Measurements from ENCODE around the gene PLCB3.
A peak's percentile ranks its signal among the peaks of the same experiment; 100 is the strongest.

DNA sequence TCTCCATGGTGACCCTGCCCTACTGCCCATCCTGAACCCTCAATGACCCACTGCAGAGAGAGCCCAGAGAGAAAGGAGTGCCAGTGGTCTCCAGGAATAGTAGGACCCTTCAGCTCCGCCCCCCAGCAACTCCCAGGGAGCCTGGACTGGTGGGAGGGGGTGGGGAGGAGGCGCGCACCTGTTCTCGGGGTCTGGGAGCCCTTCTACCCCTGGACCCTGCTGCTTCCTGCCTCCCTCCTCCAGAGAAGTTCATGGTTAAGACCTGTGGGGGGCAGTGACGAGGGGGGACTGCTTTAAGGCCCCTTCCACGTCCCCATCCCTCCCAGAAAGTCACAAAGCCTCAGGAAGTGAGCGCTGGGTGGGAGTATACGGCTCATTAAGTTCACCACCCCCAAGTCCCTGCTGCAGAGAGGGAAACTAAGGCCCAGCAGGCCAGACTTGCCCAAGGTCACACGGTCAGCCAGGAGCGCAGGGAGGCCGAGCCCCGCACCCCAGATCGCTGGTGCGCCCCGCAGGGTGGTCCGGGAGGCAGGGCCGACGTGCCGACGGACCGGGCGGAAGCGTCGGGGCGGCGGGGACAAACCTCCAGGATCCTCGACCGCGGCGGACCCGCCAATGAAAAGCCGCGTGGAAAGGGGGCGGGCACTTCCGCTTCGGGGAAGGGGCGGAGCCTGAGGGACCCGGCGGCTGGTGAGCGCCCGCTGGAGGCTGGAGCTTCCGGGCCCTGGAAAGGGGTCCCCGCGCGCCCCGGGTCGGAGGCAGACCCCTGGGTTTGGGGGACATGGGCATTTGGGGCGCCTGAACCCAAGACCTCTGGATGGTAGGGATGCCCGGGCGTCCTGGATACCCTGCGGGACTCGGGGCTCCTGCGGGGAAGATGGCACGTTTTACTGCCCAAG is 25.5 kb upstream of the PLCB3 start, which contains the start of the genes NUDT22 and TRPT1:
- no peak for TF ChIP-seq CTCF (IDR thresholded peaks at IDR 0.05)
- peak in 1 of 2 donors; percentile 57 for TF ChIP-seq POLR2A (IDR thresholded peaks at IDR 0.05)
